Transverse colon (tissue), 4 donors: Measurements from ENCODE around the gene TULP1. TPM values are rescaled to one million over a fixed set of nuclear protein-coding genes. Genes with fewer than 3 reads are reported as not detected.
"Not testable (repeated sequence)": the region's sequence is repeated elsewhere in the genome, so short reads cannot be mapped to it uniquely, and the experiment has no call there.

Experiments used
- DNase-seq: peaks from one replicate; pipeline ENCODE4 v3.0.0-alpha.2; 2019
- H3K27ac ChIP-seq, 4 donors: fragments of 200-600 bp; sonication (generic); 2 replicates each; pipeline ENCODE4 v1.5.1; 2016 to 2018; ENCODE audit warnings: inconsistent platforms in 4 of 4
- H3K27me3 ChIP-seq: fragments of 200-600 bp; sonication (generic); 2 replicates; pipeline ENCODE4 v1.5.1; 2017; ENCODE audit warnings: inconsistent platforms
- H3K36me3 ChIP-seq, 4 donors: fragments of 200-600 bp; sonication (generic); 2 replicates each; pipeline ENCODE4 v1.5.1; 2017 to 2019; ENCODE audit warnings: inconsistent platforms in 4 of 4
- H3K4me1 ChIP-seq, 4 donors: fragments of 200-600 bp; sonication (generic); 2 replicates each; pipeline ENCODE4 v1.5.1; 2017 to 2020; ENCODE audit warnings: inconsistent platforms in 4 of 4
- H3K4me3 ChIP-seq, 4 donors: fragments of 200-600 bp; sonication (generic); 1 replicate in 1 of 4; 2 replicates in 3 of 4; pipeline versions ENCODE4 v1.5.1 to v1.6.1; 2017 to 2019; ENCODE audit warnings: inconsistent platforms in 4 of 4
- H3K9me3 ChIP-seq, 2 donors: fragments of 200-600 bp; sonication (generic); 2 replicates each; pipeline ENCODE4 v1.5.1; 2017 to 2019; ENCODE audit warnings: inconsistent platforms in 2 of 2
- CTCF ChIP-seq, 5 experiments: fragments of 200-600 bp in 3 of 5; fragments of 450-650 bp in 2 of 5; sonication (generic) in 3 of 5; IDR thresholded peaks; 1 replicate in 2 of 5; 2 replicates in 3 of 5; pipeline ENCODE4 v1.5.1; 2016 to 2017; ENCODE audit warnings: antibody characterized with exemption in 5 of 5, inconsistent platforms in 3 of 5, mild to moderate bottlenecking in 2 of 5, moderate library complexity in 1 of 5
- EP300 ChIP-seq: sonication (generic); formaldehyde crosslinking; IDR thresholded peaks from one replicate; pipeline ENCODE4 v1.6.1; 2017; ENCODE audit warnings: antibody characterized with exemption, low read depth
- POLR2A ChIP-seq: fragments of 450-650 bp; IDR thresholded peaks from one replicate; pipeline ENCODE4 v1.6.1; 2016; ENCODE audit warnings: antibody characterized with exemption, mild to moderate bottlenecking, moderate library complexity
- POLR2AphosphoS5 ChIP-seq, 3 donors: sonication (generic); formaldehyde crosslinking; IDR thresholded peaks; one replicate each; pipeline ENCODE4 v1.6.1; 2016; ENCODE audit warnings: antibody characterized with exemption in 3 of 3
- WGBS, 2 donors: methylation state at CpG; one replicate each; pipeline ENCODE4 v1.1.5; 2018; ENCODE audit warnings: low coverage in 1 of 2; 5-methylcytosine and 5-hydroxymethylcytosine counted together
- in situ Hi-C, 4 donors: fragments of 200-750 bp; cut with MboI; loops; one replicate each; pipeline versions ENCODE4 v1.15.0 to v1.15.1; 2017; ENCODE audit warnings: low sequenced_read_pairs in 3 of 4, low pct_ligation_motif_present in 1 of 4, low pct_unique_long_range_greater_than_20kb in 1 of 4
- intact Hi-C: fragments of 100-400 bp; cut with DNase I; formaldehyde crosslinking; loops from one replicate; pipeline ENCODE4 v1.15.1; 2023; ENCODE audit warnings: low total_unique reads
- total RNA-seq, 4 donors: library from RNA; depleted of rRNA; stranded (reverse); fragments of >200 nt; gene quantifications; one replicate each; pipeline ENCODE4 v1.1.0, GENCODE V29; 2016

The TULP1 gene
- total RNA-seq, 4 donors from 2014 or later, result not detected

GRCh38 chr6:35516712-35517111 lies 4.0 kb upstream of the TULP1 start:
- H3K9me3 ChIP-seq, result no peaks in the 10 kb centered on the region
- H3K4me1 ChIP-seq, result peaks cover 0 to 5% (median 2%) of the 10 kb centered on the region in 4 donors
- no peaks in the 10 kb centered on the region for H3K36me3 ChIP-seq
- no peak for TF ChIP-seq POLR2A
- no peak for TF ChIP-seq POLR2AphosphoS5 (IDR thresholded peaks at IDR 0.05)
- no peak for TF ChIP-seq CTCF (IDR thresholded peaks at IDR 0.05)
- no peak for TF ChIP-seq EP300
- in situ Hi-C loops, result no loop called here
- no peak overlapping the region for H3K27ac ChIP-seq
- intact Hi-C loops, result no loop called here
- 68 to 69% methylated on average over 5 to 6 of the region's 6 CpGs for WGBS, 2 donors
- H3K27me3 ChIP-seq, result peaks cover 13% of the 10 kb centered on the region
- no peak for DNase-seq
- H3K4me3 ChIP-seq, result no peak overlapping the region

GRCh38 chr6:35515939-35516338 lies 3.2 kb upstream of the TULP1 start:
- DNase-seq, H3K4me3 ChIP-seq, H3K4me1 ChIP-seq, intact Hi-C loops, H3K9me3 ChIP-seq, H3K27ac ChIP-seq, in situ Hi-C loops, H3K36me3 ChIP-seq: not testable (repeated sequence)
- H3K27me3 ChIP-seq, result peaks cover 21% of the 10 kb centered on the region
- WGBS, 2 donors, result 84% methylated on average over 6 of the region's 6 CpGs; no CpG with 5 or more reads in 1 of the 2 donors

GRCh38 chr6:35514587-35514986 lies 1.9 kb upstream of the TULP1 start:
- H3K27me3 ChIP-seq, result peaks cover 35% of the 10 kb centered on the region
- peaks cover 0 to 7% (median 3%) of the 10 kb centered on the region in 4 donors for H3K4me1 ChIP-seq
- no peaks in the 10 kb centered on the region for H3K9me3 ChIP-seq
- H3K36me3 ChIP-seq, result no peaks in the 10 kb centered on the region
- no peak overlapping the region for H3K27ac ChIP-seq
- TF ChIP-seq POLR2AphosphoS5 (IDR thresholded peaks at IDR 0.05) (no peak), CTCF (IDR thresholded peaks at IDR 0.05) (no peak), POLR2A (no peak), EP300 (no peak)
- no peak overlapping the region for H3K4me3 ChIP-seq
- no peak for DNase-seq
- in situ Hi-C loops (no loop called here), intact Hi-C loops (loop anchor here (5.0 kb wide), 1 partner anchor 48 kb away; no protein-coding TSS in a partner anchor)
- WGBS, 2 donors, result 81% methylated on average over 4 of the region's 4 CpGs; no CpG with 5 or more reads in 1 of the 2 donors

- no peaks in the 10 kb centered on the region for H3K9me3 ChIP-seq
- peaks cover 0 to 7% (median 3%) of the 10 kb centered on the region in 4 donors for H3K4me1 ChIP-seq
- DNase-seq, result no peak
- H3K27me3 ChIP-seq, result peaks cover 52% of the 10 kb centered on the region
- H3K4me3 ChIP-seq, result peak overlapping the region in 1 of 4 donors; percentile 30
- intact Hi-C loops (loop anchor here (5.0 kb wide), 1 partner anchor 50 kb away; no protein-coding TSS in a partner anchor), in situ Hi-C loops (no loop called here)
- TF ChIP-seq POLR2AphosphoS5 (IDR thresholded peaks at IDR 0.05), result no peak
- TF ChIP-seq CTCF (IDR thresholded peaks at IDR 0.05), result no peak
- no peak for TF ChIP-seq EP300
- no peak for TF ChIP-seq POLR2A
- WGBS, 2 donors, result 30% methylated on average over 14 of the region's 26 CpGs; no CpG with 5 or more reads in 1 of the 2 donors
- no peak overlapping the region for H3K27ac ChIP-seq
- H3K36me3 ChIP-seq, result no peaks in the 10 kb centered on the region
Observed at GRCh38 chr6:35512006-35512405, 690 bp downstream of the TULP1 start.

GRCh38 chr6:35511562-35511941 lies 1.1 kb downstream of the TULP1 start:
- WGBS, 2 donors, result 53% methylated on average over 31 of the region's 32 CpGs; no CpG with 5 or more reads in 1 of the 2 donors
- Histone ChIP-seq H3K4me3 (peak overlapping the region in 1 of 4 donors; percentile 30), H3K27ac (no peak overlapping the region), H3K9me3 (no peaks in the 10 kb centered on the region), H3K36me3 (no peaks in the 10 kb centered on the region), H3K4me1 (peaks cover 0 to 7% (median 3%) of the 10 kb centered on the region in 4 donors), H3K27me3 (peaks cover 54% of the 10 kb centered on the region)
- no peak for DNase-seq
- in situ Hi-C loops (no loop called here), intact Hi-C loops (loop anchor here (5.0 kb wide), 1 partner anchor 51 kb away; no protein-coding TSS in a partner anchor)
- TF ChIP-seq CTCF (IDR thresholded peaks at IDR 0.05), result no peak
- TF ChIP-seq EP300, result no peak
- TF ChIP-seq POLR2AphosphoS5 (IDR thresholded peaks at IDR 0.05), result no peak
- TF ChIP-seq POLR2A, result no peak
